ENCODE measurements around the gene ASCL3.
"Not testable (repeated sequence)": the region's sequence is repeated elsewhere in the genome, so short reads cannot be mapped to it uniquely, and the experiment has no call there.

DNA sequence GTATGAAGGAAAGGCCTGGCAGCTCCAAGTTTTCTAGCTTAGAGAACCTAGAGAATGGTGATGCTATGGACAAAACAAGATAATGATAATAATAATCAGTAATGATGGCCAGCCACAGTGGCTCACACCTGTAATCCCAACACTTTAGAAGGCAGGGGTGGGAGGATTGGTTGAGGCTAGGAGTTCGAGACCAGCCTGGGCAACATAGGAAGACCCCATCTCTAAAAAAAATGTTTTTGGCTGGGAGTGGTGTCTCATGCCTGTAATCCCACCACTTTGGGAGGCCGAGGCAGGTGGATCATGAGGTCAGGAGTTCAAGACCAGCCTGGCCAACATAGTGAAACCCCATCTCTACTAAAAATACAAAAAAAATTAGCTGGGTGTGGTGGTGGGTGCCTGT, 7.0 kb downstream of the ASCL3 start:
- TF ChIP-seq, protein P1, sequence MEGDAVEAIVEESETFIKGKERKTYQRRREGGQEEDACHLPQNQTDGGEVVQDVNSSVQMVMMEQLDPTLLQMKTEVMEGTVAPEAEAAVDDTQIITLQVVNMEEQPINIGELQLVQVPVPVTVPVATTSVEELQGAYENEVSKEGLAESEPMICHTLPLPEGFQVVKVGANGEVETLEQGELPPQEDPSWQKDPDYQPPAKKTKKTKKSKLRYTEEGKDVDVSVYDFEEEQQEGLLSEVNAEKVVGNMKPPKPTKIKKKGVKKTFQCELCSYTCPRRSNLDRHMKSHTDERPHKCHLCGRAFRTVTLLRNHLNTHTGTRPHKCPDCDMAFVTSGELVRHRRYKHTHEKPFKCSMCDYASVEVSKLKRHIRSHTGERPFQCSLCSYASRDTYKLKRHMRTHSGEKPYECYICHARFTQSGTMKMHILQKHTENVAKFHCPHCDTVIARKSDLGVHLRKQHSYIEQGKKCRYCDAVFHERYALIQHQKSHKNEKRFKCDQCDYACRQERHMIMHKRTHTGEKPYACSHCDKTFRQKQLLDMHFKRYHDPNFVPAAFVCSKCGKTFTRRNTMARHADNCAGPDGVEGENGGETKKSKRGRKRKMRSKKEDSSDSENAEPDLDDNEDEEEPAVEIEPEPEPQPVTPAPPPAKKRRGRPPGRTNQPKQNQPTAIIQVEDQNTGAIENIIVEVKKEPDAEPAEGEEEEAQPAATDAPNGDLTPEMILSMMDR (conservative IDR thresholded peaks at IDR 0.05 in 1 of 2, IDR thresholded peaks at IDR 0.05 in 1 of 2; ENCODE audit: low read depth in 1 of 2, low read length in 2 of 2): not testable (repeated sequence)
- not testable (repeated sequence) for TF ChIP-seq EZH2 (IDR thresholded peaks at IDR 0.05; ENCODE audit: low read length, missing control alignments)

Measured in fibroblast of lung (primary cell).